ENCODE results near the gene LRBA.

DNA sequence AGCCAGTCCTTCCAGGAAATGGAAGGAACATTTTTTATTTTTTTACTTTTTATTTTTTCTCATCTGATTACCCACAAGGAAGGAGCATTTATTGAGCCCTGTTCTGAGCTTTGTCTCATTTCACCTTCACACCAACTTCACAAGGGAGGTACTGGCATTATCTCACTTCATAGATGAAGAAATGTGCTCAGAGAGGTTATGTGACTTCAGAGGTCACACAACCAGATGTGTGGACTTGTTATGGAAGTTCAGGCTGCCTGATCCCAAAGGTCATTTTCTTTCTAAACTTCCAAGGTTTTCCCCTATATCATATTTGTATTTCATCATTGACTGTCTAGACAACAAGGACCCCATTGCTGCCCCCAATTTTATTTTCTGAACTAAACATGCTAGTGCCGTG, 776.5 kb downstream of the LRBA start:
- TF ChIP-seq, protein P1, sequence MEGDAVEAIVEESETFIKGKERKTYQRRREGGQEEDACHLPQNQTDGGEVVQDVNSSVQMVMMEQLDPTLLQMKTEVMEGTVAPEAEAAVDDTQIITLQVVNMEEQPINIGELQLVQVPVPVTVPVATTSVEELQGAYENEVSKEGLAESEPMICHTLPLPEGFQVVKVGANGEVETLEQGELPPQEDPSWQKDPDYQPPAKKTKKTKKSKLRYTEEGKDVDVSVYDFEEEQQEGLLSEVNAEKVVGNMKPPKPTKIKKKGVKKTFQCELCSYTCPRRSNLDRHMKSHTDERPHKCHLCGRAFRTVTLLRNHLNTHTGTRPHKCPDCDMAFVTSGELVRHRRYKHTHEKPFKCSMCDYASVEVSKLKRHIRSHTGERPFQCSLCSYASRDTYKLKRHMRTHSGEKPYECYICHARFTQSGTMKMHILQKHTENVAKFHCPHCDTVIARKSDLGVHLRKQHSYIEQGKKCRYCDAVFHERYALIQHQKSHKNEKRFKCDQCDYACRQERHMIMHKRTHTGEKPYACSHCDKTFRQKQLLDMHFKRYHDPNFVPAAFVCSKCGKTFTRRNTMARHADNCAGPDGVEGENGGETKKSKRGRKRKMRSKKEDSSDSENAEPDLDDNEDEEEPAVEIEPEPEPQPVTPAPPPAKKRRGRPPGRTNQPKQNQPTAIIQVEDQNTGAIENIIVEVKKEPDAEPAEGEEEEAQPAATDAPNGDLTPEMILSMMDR (IDR thresholded peaks at IDR 0.05) = no peak
- TF ChIP-seq POLR2A (IDR thresholded peaks at IDR 0.05; ENCODE audit: low read depth) = no peak
- TF ChIP-seq EP300 (IDR thresholded peaks at IDR 0.05) = no peak
